Upper lobe of left lung (tissue), 6 donors: ENCODE data around the gene VPS11. TPM values are rescaled to one million over a fixed set of nuclear protein-coding genes. Genes with fewer than 3 reads are reported as not detected.

Experiments used
- ATAC-seq, 2 donors: fragments of 200-7000 bp; cut with Tn5 transposase; one replicate each; pipeline ENCODE4 v1.9.1; 2022; ENCODE audit warnings: mild to moderate bottlenecking in 2 of 2, moderate library complexity in 2 of 2; ENCODE audit not compliant: low FRiP score in 2 of 2
- DNase-seq, 2 donors: peaks; one replicate each; pipeline ENCODE4 v3.0.0-alpha.2; 2019 to 2020
- H3K27ac ChIP-seq, 4 donors: fragments of 200-600 bp; sonication (generic); one replicate each; pipeline ENCODE4 v1.5.1; 2016 to 2019
- H3K27me3 ChIP-seq, 4 donors: fragments of 200-600 bp; sonication (generic); one replicate each; pipeline ENCODE4 v1.5.1; 2017 to 2019
- H3K36me3 ChIP-seq, 4 donors: fragments of 200-600 bp; sonication (generic); one replicate each; pipeline ENCODE4 v1.5.1; 2016 to 2019
- H3K4me1 ChIP-seq, 4 donors: fragments of 200-600 bp; sonication (generic); one replicate each; pipeline ENCODE4 v1.5.1; 2018 to 2019
- H3K4me3 ChIP-seq, 4 donors: fragments of 200-600 bp; sonication (generic); one replicate each; pipeline ENCODE4 v1.5.1; 2017 to 2019; ENCODE audit warnings: mild to moderate bottlenecking in 2 of 4, moderate library complexity in 1 of 4
- H3K9me3 ChIP-seq, 4 donors: fragments of 200-600 bp; sonication (generic); one replicate each; pipeline ENCODE4 v1.5.1; 2018 to 2019
- CTCF ChIP-seq, 6 experiments: fragments of 450-650 bp in 4 of 6; fragments of 200-600 bp in 2 of 6; sonication (generic) in 2 of 6; IDR thresholded peaks; one replicate each; pipeline ENCODE4 v1.5.1; 2016 to 2019; ENCODE audit warnings: antibody characterized with exemption in 6 of 6
- EP300 ChIP-seq, 4 donors: sonication (generic); formaldehyde crosslinking; IDR thresholded peaks; one replicate each; pipeline ENCODE4 v1.5.1; 2017; ENCODE audit warnings: antibody characterized with exemption in 4 of 4, control low read depth in 2 of 4
- POLR2A ChIP-seq, 4 donors: fragments of 450-650 bp; IDR thresholded peaks; one replicate each; pipeline ENCODE4 v1.5.1; 2016 to 2017; ENCODE audit warnings: antibody characterized with exemption in 4 of 4, mild to moderate bottlenecking in 2 of 4
- POLR2AphosphoS5 ChIP-seq, 2 donors: sonication (generic); formaldehyde crosslinking; IDR thresholded peaks; one replicate each; pipeline ENCODE4 v1.5.1; 2017; ENCODE audit warnings: antibody characterized with exemption in 2 of 2
- WGBS, 2 donors: methylation state at CpG; one replicate each; pipeline ENCODE4 v1.1.5; 2017 to 2018; 5-methylcytosine and 5-hydroxymethylcytosine counted together
- total RNA-seq, 6 donors: library from RNA; depleted of rRNA in 4 of 6; stranded (reverse); fragments of >200 nt in 4 of 6; gene quantifications; one replicate each; pipeline versions ENCODE4 v1.1.0 to v1.2.1, GENCODE V29; 2016 to 2021
- donor health status: DM: no; HTN: no; CAD: no; lungs with moderate emphysema.
- donor health status: DM: no; HTN: yes; CAD: no; lungs with severe emphysema.

Gene VPS11
- total RNA-seq, 6 donors from 2014 or later = 24.9 to 88.0 (median 40.4) TPM

GRCh38 chr11:119121008-119121810, 53.6 kb downstream of the VPS11 start, which contains the start of gene HINFP:
Gene HINFP (plus strand): TSS chr11:119121580. CDS start chr11:119126945, 5,365 bp downstream.
- 1% methylated on average over 49 to 54 of the region's 54 CpGs for WGBS, 2 donors
- Histone ChIP-seq H3K27me3 (no peaks in the 10 kb centered on the region), H3K4me1 (peaks cover 13 to 25% (median 15%) of the 10 kb centered on the region in 4 donors), H3K9me3 (no peaks in the 10 kb centered on the region), H3K36me3 (peaks cover 0 to 27% (median 12%) of the 10 kb centered on the region in 4 donors), H3K27ac (peak within 1 kb of the TSS; percentile 63 to 87 (median 86)), H3K4me3 (peak within 1 kb of the TSS; percentile 87 to 99 (median 90))
- peak; percentile 100 for ATAC-seq
- peak; percentile 60 to 90 for TF ChIP-seq POLR2AphosphoS5 (IDR thresholded peaks at IDR 0.05)
- TF ChIP-seq CTCF (IDR thresholded peaks at IDR 0.05) = no peak
- TF ChIP-seq POLR2A (IDR thresholded peaks at IDR 0.05) = peak in 3 of 4 donors; percentile 29 to 78 (median 29)
- peak; percentile 98 to 100 for DNase-seq

GRCh38 chr11:119121811-119122124, 54.1 kb downstream of the VPS11 start:
- peak in 1 of 2 donors; percentile 76 for ATAC-seq
- TF ChIP-seq POLR2A (IDR thresholded peaks at IDR 0.05) (no peak), EP300 (IDR thresholded peaks at IDR 0.05) (no peak), POLR2AphosphoS5 (IDR thresholded peaks at IDR 0.05) (no peak), CTCF (IDR thresholded peaks at IDR 0.05) (no peak)
- Histone ChIP-seq H3K4me1 (peaks cover 13 to 25% (median 15%) of the 10 kb centered on the region in 4 donors), H3K27ac (peak overlapping the region; percentile 57 to 87 (median 86)), H3K9me3 (no peaks in the 10 kb centered on the region), H3K27me3 (no peaks in the 10 kb centered on the region), H3K36me3 (peaks cover 0 to 23% (median 10%) of the 10 kb centered on the region in 4 donors), H3K4me3 (peak overlapping the region; percentile 87 to 99 (median 90))
- WGBS, 2 donors = 0% methylated on average over 11 to 20 of the region's 20 CpGs
- DNase-seq = no peak

- DNase-seq (no peak), ATAC-seq (no peak)
- TF ChIP-seq CTCF (IDR thresholded peaks at IDR 0.05) (no peak), POLR2A (IDR thresholded peaks at IDR 0.05) (no peak), EP300 (IDR thresholded peaks at IDR 0.05) (no peak), POLR2AphosphoS5 (IDR thresholded peaks at IDR 0.05) (no peak)
- no peak overlapping the region for H3K4me3 ChIP-seq
- no peak overlapping the region for H3K27ac ChIP-seq
- no peaks in the 10 kb centered on the region for H3K9me3 ChIP-seq
- no peaks in the 10 kb centered on the region for H3K27me3 ChIP-seq
- WGBS, 2 donors = 92 to 93% methylated on average over 6 of the region's 6 CpGs
- peaks cover 9 to 19% (median 10%) of the 10 kb centered on the region in 4 donors for H3K4me1 ChIP-seq
- peaks cover 0 to 62% (median 28%) of the 10 kb centered on the region in 4 donors for H3K36me3 ChIP-seq
Measured at GRCh38 chr11:119125821-119126220, 58.2 kb downstream of the VPS11 start.

GRCh38 chr11:119126675-119127268, 59.2 kb downstream of the VPS11 start:
- TF ChIP-seq POLR2AphosphoS5 (IDR thresholded peaks at IDR 0.05) (no peak), CTCF (IDR thresholded peaks at IDR 0.05) (no peak), POLR2A (IDR thresholded peaks at IDR 0.05) (no peak), EP300 (IDR thresholded peaks at IDR 0.05) (no peak)
- Histone ChIP-seq H3K27ac (no peak overlapping the region), H3K9me3 (no peaks in the 10 kb centered on the region), H3K36me3 (peaks cover 8 to 71% (median 34%) of the 10 kb centered on the region in 4 donors), H3K4me3 (no peak overlapping the region), H3K27me3 (no peaks in the 10 kb centered on the region), H3K4me1 (peaks cover 7 to 16% (median 9%) of the 10 kb centered on the region in 4 donors)
- ATAC-seq = no peak
- 75 to 78% methylated on average over 5 of the region's 5 CpGs for WGBS, 2 donors
- no peak for DNase-seq
